GM21390 (cell line): ENCODE results near the gene NDUFS3.
"Not testable (repeated sequence)": the region's sequence is repeated elsewhere in the genome, so short reads cannot be mapped to it uniquely, and the experiment has no call there.

Source experiments
- ATAC-seq: cut with Tn5 transposase; IDR thresholded peaks from one replicate; pipeline ENCODE4 v1.9.1; 2021; ENCODE audit not compliant: unreplicated experiment

Gene NDUFS3

DNA sequence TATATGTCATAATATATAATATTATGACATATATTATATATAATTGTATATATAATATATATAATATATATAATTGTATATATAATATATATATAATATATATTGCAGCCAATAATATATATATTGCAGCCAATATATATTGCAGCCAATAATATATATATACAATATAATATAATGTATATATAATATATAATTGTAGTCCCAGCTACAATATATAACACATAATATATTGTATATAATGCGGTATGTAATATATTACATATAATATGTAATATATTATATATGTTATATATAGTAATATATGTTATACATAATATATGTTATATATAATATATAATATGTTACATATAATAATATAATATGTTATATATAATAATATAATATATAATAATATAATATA is 20.2 kb upstream of the NDUFS3 start:
- no peak for ATAC-seq

GRCh38 chr11:47560426-47560825 is 18.4 kb upstream of the NDUFS3 start:
- no peak for ATAC-seq

DNA sequence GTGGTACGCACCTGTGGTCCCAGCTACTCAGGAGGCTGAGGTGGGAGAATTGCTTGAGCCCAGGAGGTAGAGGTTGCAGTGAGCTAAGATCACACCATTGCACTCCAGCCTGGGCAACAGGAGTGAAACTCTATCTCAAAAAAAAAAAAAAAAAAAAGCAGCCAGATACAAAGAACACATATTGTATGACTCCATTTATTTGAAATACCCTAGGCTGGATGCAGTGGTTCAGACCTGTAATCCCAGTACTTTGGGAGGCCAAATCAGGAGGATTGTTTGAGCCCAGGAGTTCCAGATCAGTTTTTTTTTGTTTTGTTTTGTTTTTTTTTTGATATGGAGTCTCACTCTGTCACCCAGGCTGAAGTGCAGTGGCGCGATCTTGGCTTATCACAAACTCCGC is 16.5 kb upstream of the NDUFS3 start:
- not testable (repeated sequence) for ATAC-seq

- not testable (repeated sequence) for ATAC-seq
Observed at GRCh38 chr11:47564366-47564765, 14.5 kb upstream of the NDUFS3 start.

GRCh38 chr11:47564933-47565339 is 13.9 kb upstream of the NDUFS3 start:
- ATAC-seq, result no peak

DNA sequence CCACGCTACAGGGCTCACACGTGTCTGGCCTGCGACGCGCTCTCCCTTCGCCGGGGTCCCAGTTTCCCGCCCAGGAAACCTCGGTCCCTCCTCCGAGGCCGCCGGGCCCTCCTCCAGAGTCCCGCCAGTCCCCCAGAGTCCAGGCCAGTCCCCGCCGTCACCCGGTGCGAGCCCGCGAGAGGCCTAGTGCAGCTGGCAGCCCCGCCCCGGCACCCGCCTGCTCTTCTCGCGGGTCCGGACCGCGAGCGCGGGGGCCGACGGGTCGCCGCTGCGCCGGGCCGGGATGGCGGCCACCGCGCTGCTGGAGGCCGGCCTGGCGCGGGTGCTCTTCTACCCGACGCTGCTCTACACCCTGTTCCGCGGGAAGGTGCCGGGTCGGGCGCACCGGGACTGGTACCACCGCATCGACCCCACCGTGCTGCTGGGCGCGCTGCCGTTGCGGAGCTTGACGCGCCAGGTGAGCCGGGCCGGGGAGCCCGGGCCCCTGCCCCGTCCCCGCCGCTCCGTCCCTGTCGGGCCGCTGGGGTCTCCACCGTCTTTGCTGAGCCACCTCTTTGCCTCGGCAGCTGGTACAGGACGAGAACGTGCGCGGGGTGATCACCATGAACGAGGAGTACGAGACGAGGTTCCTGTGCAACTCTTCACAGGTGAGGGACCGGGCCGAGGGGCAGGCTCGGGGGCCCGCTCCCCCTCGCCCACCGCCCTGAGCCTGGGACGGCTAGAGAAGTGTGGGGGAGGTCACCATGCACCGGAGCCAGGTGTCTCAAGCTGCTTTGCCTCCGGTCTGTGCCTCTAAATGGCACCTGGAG is 13.3 kb upstream of the NDUFS3 start, which contains the start of gene PTPMT1:
Gene PTPMT1, plus strand, starts transcription at position 260 of the 809 bp plus-strand sequence. Its CDS starts 24 bp downstream, at position 284.
- peak; percentile 88 for ATAC-seq

GRCh38 chr11:47566149-47566698 is 12.7 kb upstream of the NDUFS3 start:
- ATAC-seq, result peak; percentile 16

DNA sequence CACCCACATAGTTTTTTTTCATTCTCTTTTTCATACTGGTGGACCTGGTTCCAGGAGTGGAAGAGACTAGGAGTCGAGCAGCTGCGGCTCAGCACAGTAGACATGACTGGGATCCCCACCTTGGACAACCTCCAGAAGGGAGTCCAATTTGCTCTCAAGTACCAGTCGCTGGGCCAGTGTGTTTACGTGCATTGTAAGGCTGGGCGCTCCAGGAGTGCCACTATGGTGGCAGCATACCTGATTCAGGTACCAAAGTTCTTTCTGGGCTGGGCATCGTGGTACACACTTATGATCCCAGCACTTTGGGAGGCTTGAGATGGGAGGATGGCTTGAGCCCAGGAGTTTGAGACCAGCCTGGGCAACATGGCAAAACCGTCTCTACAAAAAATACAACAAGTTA is 9.2 kb upstream of the NDUFS3 start:
- ATAC-seq, result no peak

- no peak for ATAC-seq
Observed at GRCh38 chr11:47570651-47571356, 8.1 kb upstream of the NDUFS3 start.

DNA sequence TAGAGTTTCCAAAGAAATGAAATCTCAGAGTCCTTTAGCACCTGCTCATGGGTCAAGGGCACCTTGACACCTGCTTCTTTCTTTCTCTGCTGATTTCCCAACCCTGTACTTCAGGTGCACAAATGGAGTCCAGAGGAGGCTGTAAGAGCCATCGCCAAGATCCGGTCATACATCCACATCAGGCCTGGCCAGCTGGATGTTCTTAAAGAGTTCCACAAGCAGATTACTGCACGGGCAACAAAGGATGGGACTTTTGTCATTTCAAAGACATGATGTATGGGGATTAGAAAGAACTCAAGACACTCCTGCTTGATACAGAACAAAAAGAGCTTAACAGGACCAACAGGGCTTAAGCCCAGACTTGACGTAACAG is 7.5 kb upstream of the NDUFS3 start:
- no peak for ATAC-seq

GRCh38 chr11:47571895-47572294 is 7.0 kb upstream of the NDUFS3 start:
- no peak for ATAC-seq

DNA sequence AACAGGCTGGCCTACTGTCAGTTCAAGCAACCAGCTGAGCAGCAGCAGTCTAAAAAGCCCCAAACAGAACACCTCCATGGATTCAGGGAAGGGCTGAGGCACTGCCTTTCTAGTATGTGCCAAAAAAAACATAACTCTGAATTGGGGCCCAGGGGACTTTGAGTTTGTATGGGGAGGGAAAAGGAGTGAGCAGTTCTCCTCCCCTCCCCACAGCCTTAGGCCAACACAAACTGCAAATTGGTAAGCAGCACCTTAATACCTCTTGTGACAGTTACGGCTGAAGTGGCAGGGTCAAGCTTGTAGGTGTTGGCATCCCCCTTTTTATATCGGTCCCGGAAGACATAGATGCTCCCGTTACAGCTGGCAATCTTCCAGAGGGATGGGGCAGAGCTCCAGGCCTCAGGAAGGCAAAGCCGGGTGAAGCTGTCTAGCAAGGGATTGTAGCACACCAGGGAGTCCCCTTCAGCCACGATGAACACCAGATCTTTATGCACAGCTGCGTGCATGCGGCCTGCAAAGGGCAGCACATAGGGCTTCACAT is 6.1 kb upstream of the NDUFS3 start:
- no peak for ATAC-seq

DNA sequence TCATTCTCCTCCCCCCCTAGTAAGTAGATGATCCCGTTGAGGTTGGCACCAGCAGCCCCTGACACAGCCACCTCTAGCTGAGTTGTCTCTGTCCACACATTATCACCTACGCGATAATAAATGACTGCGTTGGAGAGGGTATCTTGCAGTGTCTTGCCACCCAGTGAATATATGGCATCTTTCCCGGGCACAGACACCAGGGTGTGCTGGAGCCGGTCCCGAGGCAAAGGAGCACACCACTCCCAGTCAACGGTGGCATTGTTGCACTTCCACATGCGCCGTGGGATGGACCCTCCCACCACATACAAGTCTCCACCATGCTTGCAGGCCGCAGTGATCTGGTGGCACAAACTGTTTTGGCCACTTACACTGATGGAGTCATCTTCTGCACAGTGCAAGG is 5.6 kb upstream of the NDUFS3 start:
- no peak for ATAC-seq

- no peak for ATAC-seq
Observed at GRCh38 chr11:47577460-47578041, 1.3 kb upstream of the NDUFS3 start.

GRCh38 chr11:47583844-47584243 is 5.0 kb downstream of the NDUFS3 start:
- ATAC-seq, result no peak

GRCh38 chr11:47586098-47586855 is 7.4 kb downstream of the NDUFS3 start, which contains the start of gene FAM180B:
Gene FAM180B (plus strand): TSS chr11:47586678. CDS start chr11:47586769, 91 bp downstream.
- no peak for ATAC-seq

GRCh38 chr11:47587039-47587716 is 8.3 kb downstream of the NDUFS3 start:
- no peak for ATAC-seq

- ATAC-seq, result no peak
Observed at GRCh38 chr11:47587723-47588326, 9.0 kb downstream of the NDUFS3 start.

- no peak for ATAC-seq
Observed at GRCh38 chr11:47589118-47589517, 10.2 kb downstream of the NDUFS3 start.

DNA sequence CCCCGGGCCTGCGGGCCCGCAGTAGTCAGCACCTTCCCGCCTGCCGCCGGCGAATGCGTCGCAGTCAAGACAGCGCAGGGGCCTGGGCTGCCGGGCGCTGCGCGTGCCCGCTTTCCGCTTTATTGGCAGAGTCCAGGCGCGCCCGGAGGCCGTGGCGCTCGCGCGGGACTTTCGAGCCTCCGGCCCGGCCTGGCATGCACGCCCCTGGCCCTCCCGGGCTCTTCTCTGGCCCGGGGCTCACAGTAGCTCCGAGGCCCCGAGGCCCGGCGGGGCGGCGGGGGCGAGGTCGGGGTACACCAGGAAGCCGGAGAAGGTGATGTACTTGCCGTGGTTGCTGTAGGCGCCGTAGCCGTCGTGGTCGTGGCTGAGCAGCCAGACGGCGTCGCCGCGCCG is 10.7 kb downstream of the NDUFS3 start:
- no peak for ATAC-seq
